ENCODE data around the gene TTYH1.
"Not testable (repeated sequence)": the region's sequence is repeated elsewhere in the genome, so short reads cannot be mapped to it uniquely, and the experiment has no call there.

The TTYH1 gene

DNA sequence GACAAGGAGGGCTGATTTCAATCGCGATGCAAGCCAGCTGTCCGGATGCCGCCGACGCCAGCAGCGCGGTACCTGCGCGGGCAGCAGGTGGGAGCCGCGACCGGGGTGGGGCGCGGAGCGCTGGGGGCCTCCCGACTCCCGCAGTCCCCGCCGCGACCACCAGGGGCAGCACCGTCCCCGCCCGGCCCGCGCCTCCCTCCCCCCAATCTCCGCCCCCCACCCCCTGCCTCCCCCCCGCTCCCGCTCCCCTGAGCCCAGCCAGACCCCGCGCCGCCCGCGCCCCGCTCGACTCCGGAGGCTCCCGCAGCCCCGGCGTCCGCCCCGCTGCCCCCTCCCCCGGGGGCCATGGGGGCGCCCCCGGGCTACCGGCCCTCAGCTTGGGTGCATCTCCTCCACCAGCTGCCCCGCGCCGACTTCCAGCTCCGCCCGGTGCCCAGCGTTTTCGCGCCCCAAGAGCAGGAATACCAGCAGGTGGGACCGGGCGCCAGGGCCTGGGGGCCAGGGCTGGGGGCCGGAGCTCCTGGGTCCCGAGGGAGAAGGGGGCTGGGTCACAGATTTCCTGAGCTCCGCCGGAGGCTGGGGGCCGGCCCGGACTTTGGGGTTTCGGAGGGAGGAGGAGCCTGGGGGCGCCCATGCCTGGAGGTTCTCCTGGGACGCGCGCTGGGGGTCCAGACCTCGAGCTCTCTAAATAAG, at the start of gene TTYH1:
TTYH1 (plus strand) TSS at position 257 of the 693 bp plus-strand sequence; CDS start at position 346, 89 bp downstream.
- Mint-ChIP-seq H3K4me1 (peaks cover 23% of the 10 kb centered on the region), H3K9me3 (peaks cover 5% of the 10 kb centered on the region), H3K36me3 (ENCODE audit: low read depth) (no peaks in the 10 kb centered on the region), H3K27me3 (ENCODE audit: low read depth) (peaks cover 48% of the 10 kb centered on the region), H3K4me3 (peak within 1 kb of the TSS; percentile 67 to 76 (median 76)), H3K27ac (no peak within 1 kb of the TSS)
- TF ChIP-seq, protein P1, sequence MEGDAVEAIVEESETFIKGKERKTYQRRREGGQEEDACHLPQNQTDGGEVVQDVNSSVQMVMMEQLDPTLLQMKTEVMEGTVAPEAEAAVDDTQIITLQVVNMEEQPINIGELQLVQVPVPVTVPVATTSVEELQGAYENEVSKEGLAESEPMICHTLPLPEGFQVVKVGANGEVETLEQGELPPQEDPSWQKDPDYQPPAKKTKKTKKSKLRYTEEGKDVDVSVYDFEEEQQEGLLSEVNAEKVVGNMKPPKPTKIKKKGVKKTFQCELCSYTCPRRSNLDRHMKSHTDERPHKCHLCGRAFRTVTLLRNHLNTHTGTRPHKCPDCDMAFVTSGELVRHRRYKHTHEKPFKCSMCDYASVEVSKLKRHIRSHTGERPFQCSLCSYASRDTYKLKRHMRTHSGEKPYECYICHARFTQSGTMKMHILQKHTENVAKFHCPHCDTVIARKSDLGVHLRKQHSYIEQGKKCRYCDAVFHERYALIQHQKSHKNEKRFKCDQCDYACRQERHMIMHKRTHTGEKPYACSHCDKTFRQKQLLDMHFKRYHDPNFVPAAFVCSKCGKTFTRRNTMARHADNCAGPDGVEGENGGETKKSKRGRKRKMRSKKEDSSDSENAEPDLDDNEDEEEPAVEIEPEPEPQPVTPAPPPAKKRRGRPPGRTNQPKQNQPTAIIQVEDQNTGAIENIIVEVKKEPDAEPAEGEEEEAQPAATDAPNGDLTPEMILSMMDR (IDR thresholded peaks at IDR 0.05; ENCODE audit: unreplicated experiment in 3 of 3) = peak; percentile 72 to 87 (median 74)

DNA sequence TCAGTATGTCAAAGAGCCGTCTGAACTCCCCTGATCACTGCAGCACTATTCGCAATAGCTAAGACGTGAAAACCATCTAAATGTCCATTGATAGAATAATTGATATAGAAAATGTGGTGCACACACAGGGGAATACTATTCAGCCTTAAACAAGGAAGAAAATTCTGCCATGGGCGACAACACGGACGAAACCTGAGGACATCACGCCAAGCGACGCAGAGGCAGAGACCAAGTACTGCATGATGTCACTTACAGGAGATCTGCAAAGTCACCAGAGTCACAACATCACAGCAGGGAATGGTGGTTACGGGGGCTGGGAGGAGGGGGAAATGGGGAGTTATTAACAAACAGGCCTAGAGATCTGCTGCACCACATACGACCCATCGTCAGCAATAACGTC, 49.5 kb upstream of the TTYH1 start:
- not testable (repeated sequence) for H3K27ac Mint-ChIP-seq; H3K4me1 Mint-ChIP-seq; H3K4me3 Mint-ChIP-seq; H3K27me3 Mint-ChIP-seq (ENCODE audit: low read depth); H3K9me3 Mint-ChIP-seq; H3K36me3 Mint-ChIP-seq (ENCODE audit: low read depth)

DNA sequence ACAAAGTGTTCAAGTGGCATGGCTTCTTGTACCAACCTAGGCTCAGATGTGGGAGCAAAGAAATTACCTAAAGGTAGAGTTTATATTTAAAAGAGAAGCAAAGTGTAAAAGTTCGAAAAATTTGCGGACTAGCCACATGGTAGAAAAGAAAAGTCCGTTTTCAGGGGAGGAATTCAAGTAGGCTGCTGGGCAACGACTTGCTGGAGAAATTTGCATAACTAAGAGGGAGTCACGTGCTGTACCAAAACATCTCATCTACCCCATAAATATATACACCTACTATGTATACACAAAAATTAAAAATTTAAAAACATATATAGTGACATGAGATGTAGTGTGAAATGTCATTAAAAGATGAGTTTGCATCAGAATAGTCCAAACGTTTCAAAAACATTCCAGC, 48.5 kb upstream of the TTYH1 start:
- Mint-ChIP-seq H3K36me3 (ENCODE audit: low read depth) (no peaks in the 10 kb centered on the region), H3K27ac (no peak overlapping the region), H3K27me3 (ENCODE audit: low read depth) (peaks cover 3% of the 10 kb centered on the region), H3K4me3 (no peak overlapping the region), H3K9me3 (no peaks in the 10 kb centered on the region), H3K4me1 (no peaks in the 10 kb centered on the region)
- TF ChIP-seq, protein P1 (IDR thresholded peaks at IDR 0.05; ENCODE audit: unreplicated experiment in 3 of 3) = no peak

DNA sequence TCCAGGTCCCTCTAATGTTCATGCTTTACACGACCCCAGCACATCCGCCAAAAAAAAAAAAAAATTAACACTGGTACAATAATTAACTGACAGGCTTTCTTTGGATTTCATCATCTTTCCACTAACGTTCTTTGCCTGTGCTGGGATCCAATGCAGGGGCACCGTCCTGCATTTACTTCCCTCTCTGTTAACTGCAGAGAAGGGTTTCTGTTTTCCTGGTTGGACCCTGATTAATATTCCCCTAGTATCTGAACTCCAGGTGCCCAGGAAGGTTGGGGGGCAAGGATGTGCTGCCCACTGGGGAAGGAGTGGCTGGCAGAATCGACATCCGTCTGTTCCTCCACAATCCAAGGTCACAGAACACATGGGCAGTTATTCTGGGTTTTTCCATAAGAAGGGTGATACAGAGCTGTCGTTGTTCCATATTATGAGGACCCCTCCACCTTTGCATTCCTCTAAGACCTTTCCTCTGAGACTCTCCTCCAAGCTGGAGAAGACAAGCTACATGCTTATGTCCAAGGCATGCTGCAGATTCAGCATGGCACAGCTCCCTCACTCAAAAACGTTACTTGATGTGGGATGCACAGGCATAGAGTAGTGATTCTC, 46.1 kb upstream of the TTYH1 start:
- TF ChIP-seq, protein P1 (IDR thresholded peaks at IDR 0.05; ENCODE audit: unreplicated experiment in 3 of 3) = no peak
- no peak overlapping the region for H3K27ac Mint-ChIP-seq
- H3K36me3 Mint-ChIP-seq (ENCODE audit: low read depth) = no peaks in the 10 kb centered on the region
- no peak overlapping the region for H3K4me3 Mint-ChIP-seq
- H3K27me3 Mint-ChIP-seq (ENCODE audit: low read depth) = no peaks in the 10 kb centered on the region
- H3K9me3 Mint-ChIP-seq = no peaks in the 10 kb centered on the region
- no peaks in the 10 kb centered on the region for H3K4me1 Mint-ChIP-seq

DNA sequence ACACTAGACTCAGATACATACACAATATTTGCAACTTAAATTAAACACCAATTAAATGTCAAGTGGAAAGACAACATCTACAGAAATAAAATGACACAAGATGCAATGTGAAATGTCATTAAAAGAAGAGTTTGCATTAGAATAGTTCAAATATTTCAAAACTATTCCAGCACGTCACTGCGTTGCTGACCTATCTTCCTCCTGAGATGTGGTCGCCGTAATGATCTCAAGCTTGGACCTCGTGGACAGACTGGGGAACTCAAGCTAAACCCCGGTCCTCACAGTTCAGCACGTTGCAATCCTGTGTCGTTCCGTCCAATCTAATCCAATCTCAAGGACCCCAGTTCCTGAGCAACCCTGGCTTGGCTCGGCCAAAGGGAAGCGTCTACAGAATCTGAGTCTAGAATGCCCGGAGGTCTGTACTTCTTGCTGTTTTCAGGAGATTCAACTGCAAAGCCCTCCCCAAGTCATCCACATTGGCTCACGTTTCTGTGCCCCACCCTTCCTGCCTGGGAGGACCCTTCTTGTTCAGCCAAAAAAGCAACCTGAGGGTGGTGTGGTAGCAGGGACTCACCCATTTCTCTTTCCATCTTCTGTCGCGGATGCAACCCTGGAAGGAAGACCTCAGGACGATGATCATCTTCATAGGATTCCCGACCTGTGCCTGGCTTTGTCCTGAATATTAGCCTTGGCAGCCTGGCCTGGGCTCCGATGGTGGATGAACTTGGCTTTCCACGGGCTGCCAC, 45.4 kb upstream of the TTYH1 start:
- not testable (repeated sequence) for H3K4me1 Mint-ChIP-seq; H3K36me3 Mint-ChIP-seq (ENCODE audit: low read depth); H3K9me3 Mint-ChIP-seq; H3K27ac Mint-ChIP-seq; H3K4me3 Mint-ChIP-seq; H3K27me3 Mint-ChIP-seq (ENCODE audit: low read depth)

DNA sequence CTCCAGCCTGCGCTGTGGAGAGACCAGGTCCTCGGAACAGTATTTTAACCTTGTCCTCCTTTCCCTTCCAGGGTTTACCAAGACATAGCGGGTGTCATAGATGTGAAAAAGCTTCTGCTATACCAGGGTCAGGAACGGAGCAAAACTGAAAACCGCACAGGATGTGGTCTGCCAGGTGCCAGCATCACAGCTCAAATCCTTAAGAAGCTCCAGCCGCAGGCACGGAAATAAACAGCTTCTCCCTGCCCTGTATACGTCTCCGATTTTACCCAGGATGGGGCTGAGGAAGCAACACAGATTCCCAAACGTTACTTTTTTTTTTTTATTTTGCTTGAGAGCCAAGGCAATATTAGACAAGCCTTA, 44.8 kb upstream of the TTYH1 start:
- H3K4me3 Mint-ChIP-seq; H3K27me3 Mint-ChIP-seq (ENCODE audit: low read depth); H3K27ac Mint-ChIP-seq; H3K9me3 Mint-ChIP-seq; H3K4me1 Mint-ChIP-seq; H3K36me3 Mint-ChIP-seq (ENCODE audit: low read depth): not testable (repeated sequence)

DNA sequence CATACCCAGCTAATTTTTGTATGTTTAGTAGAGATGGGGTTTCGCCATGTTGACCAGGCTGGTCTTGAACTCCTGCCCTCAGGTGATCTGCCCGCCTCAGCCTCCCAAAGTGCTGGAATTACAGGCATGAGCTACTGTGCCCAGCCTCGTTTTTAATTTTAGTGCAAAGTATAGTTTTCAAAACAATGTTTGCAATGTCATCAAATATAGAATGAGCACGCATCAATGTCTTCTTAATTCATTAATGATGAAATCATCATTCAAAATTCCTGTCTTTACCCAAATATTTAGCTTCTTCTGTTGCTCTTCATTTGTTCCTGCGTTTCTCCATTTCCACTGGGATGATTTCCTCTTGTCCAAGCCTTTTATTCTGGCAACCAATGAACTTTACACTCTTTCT, 43.8 kb upstream of the TTYH1 start:
- not testable (repeated sequence) for H3K4me3 Mint-ChIP-seq; H3K27ac Mint-ChIP-seq; H3K9me3 Mint-ChIP-seq; H3K4me1 Mint-ChIP-seq; H3K27me3 Mint-ChIP-seq (ENCODE audit: low read depth); H3K36me3 Mint-ChIP-seq (ENCODE audit: low read depth)

Measured in nephron (organoid).